HG02610 (cell line): ENCODE data around the gene PCDH15.
"Not testable (repeated sequence)": the region's sequence is repeated elsewhere in the genome, so short reads cannot be mapped to it uniquely, and the experiment has no call there.

Experiments
- ATAC-seq: cut with Tn5 transposase; IDR thresholded peaks from one replicate; pipeline ENCODE4 v1.9.1; 2021; ENCODE audit warnings: mild to moderate bottlenecking, moderate library complexity; ENCODE audit not compliant: unreplicated experiment

PCDH15 gene

DNA sequence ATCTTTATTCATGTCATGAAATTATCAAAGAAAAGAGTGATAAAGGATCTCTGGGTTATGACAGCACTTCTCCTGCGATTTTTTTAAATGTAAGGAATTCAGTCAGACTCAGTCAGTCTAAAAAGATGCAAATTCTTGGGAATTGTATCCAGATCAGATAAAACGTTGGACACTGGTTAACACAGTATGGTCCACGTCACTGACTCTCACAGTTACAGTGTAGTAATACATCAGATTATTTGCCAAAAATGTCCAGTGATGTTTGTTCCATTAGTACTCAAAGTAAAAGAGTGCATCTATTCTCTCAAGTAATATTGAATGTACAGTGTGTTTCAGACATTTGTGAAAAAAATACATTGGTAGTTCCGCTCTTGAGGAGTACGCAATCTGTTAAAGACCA is 224.5 kb downstream of the PCDH15 start:
- ATAC-seq: no peak

DNA sequence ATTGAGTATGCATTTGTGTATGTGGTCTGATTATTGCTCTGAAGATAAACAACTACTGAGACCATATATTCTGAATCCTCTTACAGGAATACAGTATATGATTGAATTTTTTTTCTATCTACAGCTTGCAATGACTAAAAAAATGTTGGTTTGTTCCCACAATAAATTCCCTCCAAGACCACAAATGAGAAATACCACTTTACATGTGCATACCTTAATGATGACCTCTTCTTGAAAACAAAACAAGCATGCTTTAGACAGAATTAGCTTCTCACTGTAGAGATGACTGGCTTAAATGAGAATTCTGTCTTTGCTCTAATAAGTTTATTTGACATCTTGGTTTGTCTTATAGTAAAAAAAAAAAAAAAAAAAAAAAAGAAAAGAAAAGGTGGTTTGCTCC is 241.5 kb downstream of the PCDH15 start:
- no peak for ATAC-seq

DNA sequence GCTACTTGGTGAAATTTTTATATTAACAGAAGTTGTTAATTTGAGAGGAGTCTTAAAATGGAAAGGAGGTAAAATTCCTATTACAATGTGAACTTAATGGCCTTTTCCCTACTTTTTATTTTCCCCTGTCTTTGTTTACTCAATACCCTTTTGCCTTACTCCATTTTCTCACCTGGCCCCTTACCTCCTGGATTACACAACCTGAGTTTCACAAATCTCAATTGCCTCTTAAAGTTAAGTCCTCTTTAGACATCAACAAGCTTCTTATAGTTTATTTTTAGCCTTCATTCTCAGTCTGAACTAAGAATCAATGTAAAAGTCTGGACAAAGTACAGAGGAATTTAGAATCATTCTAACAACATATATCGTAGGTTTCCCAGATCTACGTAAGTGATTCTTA is 247.0 kb downstream of the PCDH15 start:
- no peak for ATAC-seq

DNA sequence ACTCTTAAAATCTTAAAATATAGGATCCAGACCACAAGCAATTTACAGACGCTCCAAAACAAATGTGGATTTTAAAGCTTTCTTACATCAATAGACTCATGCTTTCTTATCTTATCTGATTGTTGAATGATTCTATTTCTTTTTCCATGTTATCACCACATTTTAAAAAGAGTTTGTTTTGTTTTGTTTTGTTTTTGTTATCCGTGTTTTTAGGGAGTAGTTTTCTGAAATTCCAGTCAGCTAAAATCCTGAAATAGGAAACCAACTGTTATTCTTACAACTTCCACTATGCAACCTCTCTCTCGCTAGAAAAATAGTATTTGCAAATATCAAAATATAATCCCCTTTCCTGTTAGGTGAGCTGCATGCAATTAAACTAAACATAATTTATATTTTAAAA is 251.0 kb downstream of the PCDH15 start:
- no peak for ATAC-seq

DNA sequence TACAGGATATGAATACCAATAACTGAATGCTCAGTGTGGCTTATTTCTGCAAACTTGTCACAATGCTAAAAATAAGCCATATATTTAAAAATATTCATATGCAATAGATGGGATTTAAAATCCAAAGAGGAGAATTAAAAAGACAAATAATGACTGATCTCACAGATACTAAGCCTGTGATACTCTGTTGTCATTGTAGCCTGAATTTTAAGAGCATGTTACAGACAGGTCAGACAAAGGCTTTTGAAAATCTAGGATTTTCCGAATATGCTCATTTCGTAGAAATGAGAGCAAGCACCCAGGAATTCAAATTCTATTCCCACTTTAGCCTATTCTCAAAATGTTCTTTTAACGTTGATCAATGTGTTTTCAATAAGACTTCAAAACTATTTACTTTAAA is 269.7 kb downstream of the PCDH15 start:
- no peak for ATAC-seq

DNA sequence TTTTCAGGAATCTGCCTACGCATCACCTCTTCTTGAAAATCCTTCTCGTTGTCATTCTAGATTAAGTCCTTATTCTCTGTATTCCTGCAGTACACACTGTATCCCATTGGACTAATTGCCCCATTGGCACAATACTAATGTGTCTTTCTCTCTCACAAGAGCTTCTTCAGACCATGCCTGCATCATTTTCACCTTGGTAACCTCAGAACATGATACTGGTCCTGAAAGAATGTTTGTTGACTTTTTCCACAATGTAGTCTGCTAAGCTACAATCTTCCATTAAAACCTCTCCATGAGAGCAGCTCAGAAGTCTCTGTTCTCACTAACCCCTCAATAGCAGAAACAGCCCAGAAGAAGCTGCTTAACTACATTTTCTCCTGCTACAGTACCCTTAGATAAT is 270.7 kb downstream of the PCDH15 start:
- no peak for ATAC-seq

DNA sequence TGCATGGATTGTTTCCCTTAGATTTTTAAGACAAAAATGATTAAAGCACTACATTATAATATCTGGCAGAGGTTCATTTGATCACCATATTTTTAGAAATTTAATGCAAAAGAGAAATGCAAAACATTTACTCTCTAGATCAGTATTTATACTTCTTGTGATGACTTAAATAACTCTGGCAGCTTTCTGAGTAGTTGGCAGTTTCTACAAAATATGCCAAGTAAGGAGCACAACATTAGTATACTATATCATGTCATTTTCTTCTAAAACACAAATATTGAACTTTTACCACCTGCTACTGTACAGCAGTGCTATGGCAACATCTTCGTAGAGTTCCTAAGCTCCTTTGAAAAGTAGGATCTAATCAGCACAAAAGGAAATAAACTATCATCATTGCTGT is 275.2 kb downstream of the PCDH15 start:
- ATAC-seq: no peak

DNA sequence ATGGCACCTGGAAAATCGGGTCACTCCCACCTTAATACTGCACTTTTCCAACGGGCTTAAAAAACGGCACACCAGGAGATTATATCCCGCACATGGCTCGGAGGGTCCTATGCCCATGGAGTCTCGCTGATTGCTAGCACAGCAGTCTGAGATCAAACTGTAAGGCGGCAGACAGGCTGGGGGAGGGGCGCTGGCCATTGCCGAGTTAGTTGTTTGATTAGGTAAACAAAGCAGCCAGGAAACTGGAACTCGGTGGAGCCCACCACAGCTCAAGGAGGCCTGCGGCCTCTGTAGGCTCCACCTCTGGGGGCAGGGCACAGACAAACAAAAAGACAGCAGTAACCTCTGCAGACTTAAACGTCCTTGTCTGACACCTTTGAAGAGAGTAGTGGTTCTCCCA is 285.8 kb downstream of the PCDH15 start:
- ATAC-seq: not testable (repeated sequence)

DNA sequence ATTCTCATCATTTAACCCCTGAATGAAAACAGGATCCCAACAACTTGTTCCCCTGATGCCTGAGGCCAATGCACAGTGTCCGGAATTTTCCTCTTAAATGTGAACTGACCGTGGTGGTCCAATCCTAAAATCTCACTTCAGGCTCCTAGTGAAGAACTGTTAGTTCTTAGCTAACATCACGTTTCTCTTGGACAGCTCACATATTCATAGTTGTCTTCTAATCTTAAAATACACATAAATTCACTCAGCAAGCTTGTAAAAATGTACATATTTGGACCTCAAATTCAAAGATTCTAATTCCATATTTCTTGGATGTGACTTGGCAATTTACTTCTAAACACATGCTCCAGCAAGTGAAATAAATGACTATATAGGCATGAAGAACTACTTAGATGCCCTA is 297.2 kb downstream of the PCDH15 start:
- no peak for ATAC-seq

DNA sequence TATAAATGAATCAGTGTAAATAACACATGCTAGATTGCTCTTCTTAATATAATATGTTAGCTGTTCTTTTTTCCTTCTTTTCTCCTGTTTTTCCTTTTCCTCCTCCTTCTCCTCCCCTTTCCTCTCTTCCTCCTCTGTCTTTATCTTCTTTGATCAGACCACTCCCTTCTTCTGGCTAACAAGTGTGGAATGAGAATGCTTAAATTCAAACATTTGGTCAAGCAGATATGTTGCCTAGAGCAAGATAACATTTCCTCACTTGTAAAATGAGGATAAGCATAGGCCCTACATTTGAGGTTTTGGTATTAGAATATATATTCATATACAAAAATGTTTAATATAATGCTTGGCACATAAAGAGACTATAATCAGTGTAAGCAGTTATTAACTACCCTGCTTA is 299.1 kb downstream of the PCDH15 start:
- ATAC-seq: no peak

DNA sequence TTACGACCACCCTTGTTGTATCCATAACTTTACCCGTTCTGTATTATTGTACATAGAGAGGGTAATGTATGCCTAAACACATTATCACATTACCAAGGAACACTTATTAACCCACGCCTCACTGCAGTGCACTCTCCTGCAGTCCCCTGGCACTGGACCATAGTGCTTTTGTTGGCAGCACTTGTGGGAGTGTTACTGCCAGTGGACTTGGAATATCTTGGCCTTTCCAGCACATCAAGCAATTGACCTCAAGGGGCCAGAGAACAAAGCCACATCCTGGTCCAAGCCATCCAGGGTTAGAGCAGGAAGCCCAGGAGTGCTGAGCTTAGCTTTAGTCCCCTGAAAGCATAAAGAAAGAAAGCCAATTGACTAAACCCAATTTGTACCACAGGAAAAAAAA is 304.2 kb downstream of the PCDH15 start:
- ATAC-seq: no peak

DNA sequence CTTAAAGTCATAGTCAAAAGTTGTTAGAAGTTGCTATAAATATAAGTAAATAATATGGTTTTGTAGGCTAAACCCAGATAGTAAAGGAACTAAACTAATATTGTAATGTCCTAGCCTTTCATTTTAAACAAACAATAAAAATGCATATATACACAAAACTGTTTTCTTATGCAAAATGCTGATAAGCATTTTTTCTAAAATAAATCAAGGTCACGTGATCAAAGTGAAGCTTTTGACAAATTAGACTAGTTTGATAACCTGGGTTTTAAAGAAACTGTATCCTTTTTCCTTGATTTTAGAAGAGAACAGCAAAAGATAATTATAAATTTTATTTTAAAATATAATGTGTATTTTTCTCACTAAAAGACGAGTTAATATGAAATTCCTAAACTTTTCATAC is 313.3 kb downstream of the PCDH15 start:
- no peak for ATAC-seq

DNA sequence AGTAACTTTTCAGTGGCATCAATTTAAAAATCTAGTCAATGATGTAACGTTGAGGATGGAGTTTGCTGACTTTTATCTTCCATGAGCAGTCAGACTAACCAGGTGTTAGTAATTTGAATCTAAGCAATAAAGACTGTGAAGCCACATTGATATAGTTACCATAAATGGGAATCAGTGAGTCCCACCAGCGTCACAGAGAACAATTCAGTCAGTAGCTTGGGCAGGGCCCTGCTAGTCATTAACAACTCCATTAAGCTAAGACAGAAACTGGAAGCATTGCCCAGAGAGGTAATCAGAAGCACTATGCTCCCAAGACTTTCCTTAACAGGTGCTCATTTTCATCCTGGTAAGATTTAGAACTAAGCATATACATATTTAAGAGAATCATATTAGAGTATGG is 315.1 kb downstream of the PCDH15 start:
- ATAC-seq: no peak

DNA sequence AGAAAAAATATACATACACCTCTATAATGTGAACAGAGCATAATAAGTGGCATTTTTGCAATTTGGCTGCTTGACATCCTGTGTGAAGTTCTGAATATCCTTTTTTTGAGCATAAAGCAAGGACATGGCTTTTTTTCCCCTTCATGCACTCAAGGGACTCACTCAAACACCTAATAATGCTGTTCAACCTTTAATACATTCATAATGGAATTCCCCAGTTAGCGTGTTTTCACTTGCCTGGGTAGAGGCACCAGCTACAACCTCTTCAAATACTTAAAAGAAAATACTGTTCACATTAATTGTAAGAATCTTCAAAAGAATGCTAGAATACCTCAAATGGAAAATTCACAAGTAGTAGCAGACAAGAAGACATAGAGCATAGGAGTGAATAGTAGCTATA is 316.8 kb downstream of the PCDH15 start:
- peak; percentile 51 for ATAC-seq

DNA sequence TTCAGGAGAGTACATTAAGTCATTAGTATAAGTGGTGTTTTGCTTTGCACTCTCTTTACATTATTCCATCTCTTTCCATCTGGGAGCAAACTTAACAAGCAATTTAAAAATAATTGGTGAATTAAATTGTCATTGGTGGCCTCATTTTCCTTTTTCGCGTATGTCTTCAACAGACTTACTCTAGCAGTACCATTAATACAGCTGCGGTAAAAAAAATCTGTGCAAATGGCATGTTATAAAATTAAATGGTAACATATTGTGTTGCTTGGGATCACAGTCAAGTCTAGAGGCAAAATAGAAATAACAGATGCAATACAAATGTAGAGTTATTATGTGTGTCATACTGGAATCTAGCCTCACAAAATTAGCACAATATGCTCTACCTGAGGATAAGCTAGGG is 322.4 kb downstream of the PCDH15 start:
- no peak for ATAC-seq

DNA sequence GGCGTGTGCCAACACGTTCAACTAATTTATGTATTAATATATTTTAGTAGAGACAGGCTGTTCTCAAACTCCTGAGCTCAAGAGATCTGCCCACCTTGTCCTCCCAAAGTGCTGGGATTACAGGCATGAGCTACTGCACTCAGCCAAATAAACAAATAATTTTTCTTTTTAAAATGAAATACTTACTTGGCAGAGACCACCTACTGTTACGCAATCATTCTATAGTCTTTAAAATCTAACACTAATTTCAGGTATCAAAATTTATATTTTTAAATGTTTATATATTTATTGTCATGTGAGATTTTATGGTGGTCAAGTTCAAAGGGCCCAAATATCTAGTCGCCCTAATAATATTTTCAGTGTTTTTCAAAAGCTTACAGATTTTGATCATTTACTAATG is 323.3 kb downstream of the PCDH15 start:
- ATAC-seq: no peak

DNA sequence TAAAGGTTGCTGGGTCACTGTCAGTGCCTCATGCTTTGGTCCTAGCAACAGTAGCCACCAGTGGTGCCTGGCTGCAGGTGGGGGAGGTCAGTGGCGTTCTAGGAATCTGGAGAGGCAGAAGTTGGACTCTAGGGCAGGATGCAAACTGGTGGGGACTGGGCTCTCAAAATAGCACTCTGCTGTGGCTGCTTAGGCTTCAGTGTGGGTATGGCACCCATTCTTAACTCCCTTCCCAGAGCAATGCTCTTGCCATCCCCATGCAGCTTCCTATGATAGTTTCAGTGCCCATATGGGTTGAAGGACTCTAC is 330.8 kb downstream of the PCDH15 start:
- ATAC-seq: peak; percentile 9

DNA sequence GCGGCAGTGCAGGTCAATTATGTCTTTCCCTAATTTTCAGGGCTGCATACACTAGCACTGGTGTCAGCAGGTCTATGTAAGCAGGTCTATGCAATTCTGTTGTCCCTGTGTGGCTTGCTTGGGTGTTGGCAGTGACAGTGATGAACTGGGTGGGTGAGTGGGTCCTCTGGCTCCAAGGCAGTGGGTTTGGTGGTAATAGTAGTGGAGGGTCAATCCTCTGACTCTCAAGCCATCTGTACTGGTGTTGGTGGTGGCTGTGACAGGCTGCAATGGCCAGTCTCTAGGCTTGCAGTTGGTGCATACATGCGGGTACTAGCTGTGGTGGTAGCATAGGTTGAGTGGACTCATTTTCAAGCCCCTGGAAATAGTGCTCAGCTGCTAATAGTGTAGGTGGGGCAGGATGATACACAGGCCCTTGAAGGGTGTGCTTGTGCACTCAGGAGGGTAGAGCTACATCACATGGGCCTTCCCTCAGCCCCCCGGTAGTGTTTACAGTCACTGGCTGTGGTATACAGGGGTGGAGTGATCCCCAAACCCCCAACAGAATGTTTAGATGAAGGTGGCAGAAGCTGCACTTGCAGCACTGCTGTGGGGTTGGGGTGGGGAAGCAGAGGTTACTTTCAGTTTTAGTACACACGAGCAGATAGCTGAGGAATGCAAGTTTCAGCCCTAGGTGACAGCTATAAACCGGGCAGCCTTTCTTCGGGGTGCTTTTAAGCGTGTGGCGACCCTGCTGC is 331.3 kb downstream of the PCDH15 start:
- peak; percentile 81 for ATAC-seq

DNA sequence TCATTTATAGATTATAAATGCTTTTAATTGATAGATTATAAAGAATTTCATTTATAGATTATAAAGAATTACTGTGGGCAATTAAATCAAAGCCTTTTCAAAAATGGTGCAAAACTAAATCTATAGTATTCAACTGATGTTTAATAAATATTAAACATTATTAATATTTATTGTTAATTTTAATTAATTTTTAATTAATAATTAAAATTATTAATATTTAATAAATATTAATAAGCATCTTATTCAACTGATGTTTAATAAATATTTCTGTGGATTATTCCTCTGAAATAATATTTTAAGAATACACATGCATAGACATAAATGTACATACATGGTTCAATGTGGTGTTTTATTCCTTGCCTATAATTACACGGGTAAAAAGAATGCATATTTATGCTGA is 346.8 kb downstream of the PCDH15 start:
- ATAC-seq: no peak

DNA sequence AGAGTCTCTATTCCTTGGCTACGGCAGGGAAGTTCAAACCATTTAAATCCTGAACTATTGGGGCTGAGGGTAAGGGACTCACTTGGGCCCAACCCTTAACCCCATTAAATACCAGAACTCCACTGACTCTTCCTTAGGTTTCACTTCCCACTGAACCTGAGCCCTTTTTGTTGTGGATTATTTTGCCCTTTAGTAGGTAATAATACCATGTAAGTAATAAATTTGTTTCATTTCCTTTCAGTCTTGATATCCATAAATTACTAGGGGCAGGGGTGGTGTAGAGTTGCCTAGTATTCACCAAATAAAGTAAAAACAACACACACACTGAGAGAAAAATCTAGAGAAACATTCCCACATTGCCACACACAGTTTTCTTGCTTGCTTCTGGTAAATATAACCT is 352.0 kb downstream of the PCDH15 start:
- ATAC-seq: no peak

DNA sequence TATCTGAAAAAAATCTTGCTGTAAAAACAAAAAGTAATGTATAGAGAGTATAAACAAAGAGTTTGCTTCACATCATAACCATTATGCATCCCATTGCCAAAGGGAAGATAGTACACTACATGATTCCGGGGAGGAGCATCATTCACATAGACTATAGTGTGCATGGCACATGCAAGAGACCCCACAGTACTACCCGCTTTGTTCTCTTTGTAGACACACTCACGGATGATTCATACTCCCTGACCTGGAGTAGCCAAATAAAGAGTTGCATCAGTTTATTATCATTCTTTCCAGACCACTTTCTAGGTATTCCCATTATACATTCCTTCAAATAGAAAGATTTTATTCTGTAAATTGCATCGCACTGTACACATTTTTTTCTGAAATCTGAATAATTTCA is 356.9 kb downstream of the PCDH15 start:
- ATAC-seq: no peak

DNA sequence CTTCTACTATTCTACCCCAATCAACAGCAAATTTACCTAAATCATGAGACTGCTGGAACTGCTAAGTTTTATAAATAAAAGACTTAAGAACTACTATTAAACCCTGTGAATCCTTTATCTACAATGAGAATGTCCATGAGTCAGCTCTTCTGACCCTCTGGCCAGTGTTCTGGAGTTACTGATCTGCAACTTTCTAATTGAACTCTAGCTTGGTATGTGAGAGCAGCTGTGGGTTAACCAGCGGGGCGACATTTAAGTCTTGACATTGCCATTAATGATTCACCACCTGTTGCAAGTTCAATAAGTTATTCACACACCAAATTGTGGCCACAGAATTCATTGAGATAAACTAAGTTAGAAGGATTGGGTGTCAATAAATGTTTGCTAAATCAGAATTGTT is 359.8 kb downstream of the PCDH15 start:
- ATAC-seq: no peak

DNA sequence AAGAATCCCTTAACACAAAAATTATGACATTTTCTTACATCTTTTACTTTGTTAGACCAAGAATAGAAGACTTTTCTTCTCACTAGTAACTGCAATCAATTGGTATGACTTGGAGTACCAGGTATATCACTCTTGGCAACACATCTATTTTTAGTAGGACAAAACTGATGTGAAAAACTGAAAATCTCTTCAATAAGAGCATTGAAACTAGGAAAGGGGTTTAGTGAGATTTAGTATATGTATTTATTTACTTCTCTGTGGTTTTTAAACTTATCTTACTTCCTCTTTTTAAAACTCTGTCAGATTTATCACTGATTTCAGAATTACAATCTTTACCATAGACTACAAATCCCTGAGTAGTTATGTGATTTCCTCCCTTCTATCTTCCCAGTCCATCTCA is 366.2 kb downstream of the PCDH15 start:
- peak; percentile 82 for ATAC-seq

DNA sequence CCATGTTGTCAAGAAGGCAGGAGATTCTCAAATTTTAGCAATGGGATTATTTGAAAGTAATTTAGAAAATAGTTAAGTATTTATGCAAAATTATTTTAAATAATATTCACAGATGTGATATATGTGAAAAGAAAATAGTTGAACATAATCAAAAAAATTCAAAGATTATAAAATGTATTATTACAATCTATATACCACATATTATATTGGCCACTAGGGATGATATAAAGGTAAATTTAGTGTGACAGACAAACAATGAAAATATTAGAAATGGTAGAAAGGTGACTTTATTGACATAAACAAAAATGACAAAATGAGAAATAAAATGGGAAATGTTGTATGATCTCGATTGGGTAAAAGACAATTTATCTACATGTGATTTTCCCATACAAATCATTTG is 385.5 kb downstream of the PCDH15 start:
- ATAC-seq: no peak
